ENCODE measurements around the gene DIS3L2.

Gene DIS3L2

DNA sequence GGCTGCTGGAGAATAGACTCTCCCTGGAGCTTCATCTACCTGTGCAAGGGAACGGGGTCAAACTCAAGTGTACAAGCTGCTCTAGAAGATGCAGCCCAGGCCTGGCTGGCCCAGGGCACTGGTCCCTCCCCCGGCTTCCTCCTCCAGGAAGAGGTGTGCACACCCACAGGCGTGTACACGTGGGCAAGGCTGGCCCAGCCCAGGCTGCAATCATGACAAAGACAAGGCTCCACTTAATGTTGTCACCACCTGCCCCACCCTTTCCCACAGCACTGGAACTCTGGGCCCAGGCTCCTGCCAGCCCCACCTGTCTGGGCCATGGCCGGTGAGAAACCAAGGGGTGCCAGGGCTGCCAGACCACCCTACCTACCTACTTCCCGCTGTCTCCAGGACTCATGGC, 387.4 kb downstream of the DIS3L2 start:
- Histone ChIP-seq H3K4me2 (ENCODE audit: low read length) (no peak overlapping the region), H3K27ac (ENCODE audit: low read length) (no peak overlapping the region), H3K27me3 (ENCODE audit: low read depth, low read length) (no peaks in the 10 kb centered on the region), H2AFZ (ENCODE audit: low read depth, low read length) (no peak overlapping the region), H3K9ac (ENCODE audit: low read length) (no peak overlapping the region), H3K79me2 (ENCODE audit: low read length) (no peaks in the 10 kb centered on the region), H4K20me1 (ENCODE audit: insufficient read depth, low read length) (no peaks in the 10 kb centered on the region), H3K4me1 (ENCODE audit: low read length) (no peaks in the 10 kb centered on the region), H3K9me3 (ENCODE audit: insufficient read depth, low read length) (no peaks in the 10 kb centered on the region), H3K4me3 (ENCODE audit: low read length) (no peak overlapping the region), H3K36me3 (replicated peaks; ENCODE audit: low read depth, low read length) (no peaks in the 10 kb centered on the region)
- TF ChIP-seq, protein P1, sequence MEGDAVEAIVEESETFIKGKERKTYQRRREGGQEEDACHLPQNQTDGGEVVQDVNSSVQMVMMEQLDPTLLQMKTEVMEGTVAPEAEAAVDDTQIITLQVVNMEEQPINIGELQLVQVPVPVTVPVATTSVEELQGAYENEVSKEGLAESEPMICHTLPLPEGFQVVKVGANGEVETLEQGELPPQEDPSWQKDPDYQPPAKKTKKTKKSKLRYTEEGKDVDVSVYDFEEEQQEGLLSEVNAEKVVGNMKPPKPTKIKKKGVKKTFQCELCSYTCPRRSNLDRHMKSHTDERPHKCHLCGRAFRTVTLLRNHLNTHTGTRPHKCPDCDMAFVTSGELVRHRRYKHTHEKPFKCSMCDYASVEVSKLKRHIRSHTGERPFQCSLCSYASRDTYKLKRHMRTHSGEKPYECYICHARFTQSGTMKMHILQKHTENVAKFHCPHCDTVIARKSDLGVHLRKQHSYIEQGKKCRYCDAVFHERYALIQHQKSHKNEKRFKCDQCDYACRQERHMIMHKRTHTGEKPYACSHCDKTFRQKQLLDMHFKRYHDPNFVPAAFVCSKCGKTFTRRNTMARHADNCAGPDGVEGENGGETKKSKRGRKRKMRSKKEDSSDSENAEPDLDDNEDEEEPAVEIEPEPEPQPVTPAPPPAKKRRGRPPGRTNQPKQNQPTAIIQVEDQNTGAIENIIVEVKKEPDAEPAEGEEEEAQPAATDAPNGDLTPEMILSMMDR (IDR thresholded peaks at IDR 0.05; ENCODE audit: low read depth, low read length) = no peak
- TF ChIP-seq EZH2phosphoT487 (IDR thresholded peaks at IDR 0.05; ENCODE audit: low read depth) = no peak

DNA sequence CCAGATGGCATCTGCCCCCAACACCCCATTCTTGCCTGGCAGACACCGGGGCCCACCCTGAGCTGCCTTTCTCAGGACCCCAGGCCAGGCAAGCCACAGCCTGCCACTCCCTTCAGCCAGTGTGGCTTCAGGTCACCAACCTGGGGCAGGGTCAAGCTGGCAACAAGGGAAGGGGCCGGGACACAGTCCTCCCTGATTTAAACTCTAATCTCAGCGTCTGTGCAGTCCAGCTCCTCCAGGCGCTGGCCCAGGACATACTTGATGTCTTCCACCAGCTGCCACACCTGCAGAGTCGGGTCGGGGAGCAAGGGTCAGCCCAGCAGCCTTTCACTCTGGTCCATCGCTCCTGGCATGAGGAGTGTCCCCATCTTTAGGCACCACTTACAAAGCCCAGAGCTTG, 388.0 kb downstream of the DIS3L2 start:
- H3K4me1 ChIP-seq (ENCODE audit: low read length) = no peaks in the 10 kb centered on the region
- H3K79me2 ChIP-seq (ENCODE audit: low read length) = no peaks in the 10 kb centered on the region
- H3K9me3 ChIP-seq (ENCODE audit: insufficient read depth, low read length) = no peaks in the 10 kb centered on the region
- no peak for TF ChIP-seq EZH2phosphoT487 (IDR thresholded peaks at IDR 0.05; ENCODE audit: low read depth)
- TF ChIP-seq, protein P1 (IDR thresholded peaks at IDR 0.05; ENCODE audit: low read depth, low read length) = no peak
- H3K4me2 ChIP-seq (ENCODE audit: low read length) = no peak overlapping the region
- H3K27me3 ChIP-seq (ENCODE audit: low read depth, low read length) = no peaks in the 10 kb centered on the region
- H3K27ac ChIP-seq (ENCODE audit: low read length) = no peak overlapping the region
- H2AFZ ChIP-seq (ENCODE audit: low read depth, low read length) = no peak overlapping the region
- no peaks in the 10 kb centered on the region for H4K20me1 ChIP-seq (ENCODE audit: insufficient read depth, low read length)
- no peak overlapping the region for H3K9ac ChIP-seq (ENCODE audit: low read length)
- H3K36me3 ChIP-seq (replicated peaks; ENCODE audit: low read depth, low read length) = no peaks in the 10 kb centered on the region
- no peak overlapping the region for H3K4me3 ChIP-seq (ENCODE audit: low read length)

DNA sequence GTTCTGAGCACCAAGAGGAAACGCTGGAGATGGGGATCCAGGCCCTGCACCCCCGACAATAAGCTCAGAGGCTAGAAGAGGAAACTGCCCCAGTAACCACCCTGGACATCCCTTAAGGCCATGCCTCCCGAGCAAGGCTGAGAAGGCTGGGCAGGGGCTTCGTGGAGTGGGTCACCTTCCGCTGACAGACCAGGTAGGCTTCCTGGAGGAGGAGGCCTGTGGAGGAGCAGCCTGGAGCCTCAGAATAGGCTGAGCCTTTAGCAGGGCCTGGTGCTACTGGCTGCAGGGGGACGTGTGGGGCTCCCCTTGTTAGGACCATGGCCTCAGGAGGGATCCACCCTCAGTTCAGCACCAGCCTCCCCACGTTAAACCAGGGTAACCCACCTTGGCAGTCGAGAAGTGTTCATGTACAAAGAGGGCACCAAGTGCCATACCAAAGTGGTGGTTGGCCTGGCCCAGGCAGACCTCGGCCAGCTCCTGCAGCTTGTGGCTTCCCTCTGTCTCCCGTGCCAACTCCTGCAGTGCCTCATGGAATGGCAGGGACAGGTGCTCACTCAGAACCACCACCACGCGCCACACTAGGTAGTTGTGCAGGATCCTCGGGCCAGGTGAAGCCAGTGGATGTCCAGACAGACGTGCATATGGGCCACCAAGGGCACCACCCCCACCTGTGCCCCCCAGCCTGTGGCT, 388.6 kb downstream of the DIS3L2 start:
- H3K79me2 ChIP-seq (ENCODE audit: low read length) = no peaks in the 10 kb centered on the region
- no peak overlapping the region for H3K4me2 ChIP-seq (ENCODE audit: low read length)
- no peaks in the 10 kb centered on the region for H3K27me3 ChIP-seq (ENCODE audit: low read depth, low read length)
- no peak overlapping the region for H3K27ac ChIP-seq (ENCODE audit: low read length)
- H3K9me3 ChIP-seq (ENCODE audit: insufficient read depth, low read length) = no peaks in the 10 kb centered on the region
- no peak for TF ChIP-seq EZH2phosphoT487 (IDR thresholded peaks at IDR 0.05; ENCODE audit: low read depth)
- TF ChIP-seq, protein P1 (IDR thresholded peaks at IDR 0.05; ENCODE audit: low read depth, low read length) = no peak
- H3K4me3 ChIP-seq (ENCODE audit: low read length) = no peak overlapping the region
- H3K36me3 ChIP-seq (replicated peaks; ENCODE audit: low read depth, low read length) = no peaks in the 10 kb centered on the region
- H3K4me1 ChIP-seq (ENCODE audit: low read length) = no peaks in the 10 kb centered on the region
- H3K9ac ChIP-seq (ENCODE audit: low read length) = no peak overlapping the region
- H2AFZ ChIP-seq (ENCODE audit: low read depth, low read length) = no peak overlapping the region
- no peaks in the 10 kb centered on the region for H4K20me1 ChIP-seq (ENCODE audit: insufficient read depth, low read length)

DNA sequence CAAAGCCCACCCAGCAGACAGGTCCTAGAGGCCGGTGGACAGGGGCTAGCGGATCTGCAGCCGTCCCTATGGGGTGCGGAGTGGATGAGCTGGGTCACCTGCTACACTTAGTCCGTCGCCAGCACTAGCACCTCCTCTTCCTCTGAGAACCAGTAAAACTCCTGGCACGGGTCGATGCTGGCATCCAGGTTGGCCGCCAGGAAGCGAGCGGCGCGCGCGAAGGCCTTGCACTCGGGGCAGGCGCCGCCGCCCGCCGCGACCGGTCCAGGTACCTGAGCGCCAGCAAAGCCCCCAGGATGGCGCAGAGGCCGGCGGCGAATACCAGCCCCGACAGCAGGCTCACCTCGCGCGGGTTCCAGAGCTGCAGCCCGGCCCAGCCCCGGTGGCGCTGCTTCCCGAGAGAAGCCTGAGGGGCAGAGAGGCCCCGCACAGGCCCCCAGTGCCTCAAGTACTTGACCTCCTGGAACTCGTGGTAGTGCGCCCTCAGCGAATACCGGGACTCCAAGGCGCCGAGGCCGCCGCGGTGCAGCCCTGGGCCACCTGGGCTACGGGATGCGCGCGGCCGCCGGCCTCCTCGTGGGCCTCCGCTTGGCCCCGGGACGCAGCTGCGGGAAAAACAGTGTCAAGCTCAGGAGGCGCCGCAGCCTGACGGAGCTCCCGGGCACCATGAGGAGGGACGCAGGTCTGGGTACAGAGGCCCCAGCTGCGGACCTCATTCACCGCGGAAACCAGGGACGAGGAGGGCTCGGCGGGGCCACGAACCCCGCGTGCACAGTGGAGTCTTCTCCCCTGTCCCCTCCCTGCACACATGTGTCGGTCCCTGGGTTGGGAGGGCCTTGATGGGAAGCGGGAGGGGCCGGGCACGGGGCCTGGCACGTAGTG, 389.5 kb downstream of the DIS3L2 start:
- TF ChIP-seq, protein P1 (IDR thresholded peaks at IDR 0.05; ENCODE audit: low read depth, low read length) = no peak
- no peak for TF ChIP-seq EZH2phosphoT487 (IDR thresholded peaks at IDR 0.05; ENCODE audit: low read depth)
- Histone ChIP-seq H4K20me1 (ENCODE audit: insufficient read depth, low read length) (no peaks in the 10 kb centered on the region), H3K9ac (ENCODE audit: low read length) (no peak overlapping the region), H2AFZ (ENCODE audit: low read depth, low read length) (no peak overlapping the region), H3K9me3 (ENCODE audit: insufficient read depth, low read length) (no peaks in the 10 kb centered on the region), H3K4me2 (ENCODE audit: low read length) (no peak overlapping the region), H3K79me2 (ENCODE audit: low read length) (no peaks in the 10 kb centered on the region), H3K27ac (ENCODE audit: low read length) (no peak overlapping the region), H3K27me3 (ENCODE audit: low read depth, low read length) (no peaks in the 10 kb centered on the region), H3K4me1 (ENCODE audit: low read length) (no peaks in the 10 kb centered on the region), H3K4me3 (ENCODE audit: low read length) (no peak overlapping the region), H3K36me3 (replicated peaks; ENCODE audit: low read depth, low read length) (no peaks in the 10 kb centered on the region)

Data from OCI-LY3 (cell line).